ENCODE data around the gene AMPD2.

DNA sequence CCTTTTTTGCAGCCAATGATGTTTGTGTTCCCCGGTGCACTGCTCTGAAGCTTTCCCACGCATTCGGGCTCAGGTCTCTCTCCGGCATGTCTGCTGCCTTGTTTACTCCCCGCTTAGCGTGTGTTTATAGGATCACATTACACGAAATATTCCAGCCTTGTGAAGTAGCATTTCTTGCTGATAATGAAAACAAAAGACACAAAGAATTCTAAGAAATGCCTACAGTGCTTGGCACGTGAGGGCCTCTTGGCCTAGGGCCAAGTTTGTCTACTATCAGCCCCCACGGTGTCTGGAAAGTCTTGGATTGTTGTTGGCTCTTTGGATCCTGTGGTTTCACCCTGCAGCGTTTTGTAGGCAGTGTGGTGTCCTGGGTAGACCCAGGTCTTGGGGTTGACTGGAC, 25.0 kb downstream of the AMPD2 start:
- no peak for TF ChIP-seq POLR2A (IDR thresholded peaks at IDR 0.05; ENCODE audit: low read depth, low read length)
- no peak for TF ChIP-seq POU2F2 (IDR thresholded peaks at IDR 0.05; ENCODE audit: low read depth, low read length)
- no peak for TF ChIP-seq SPI1 (IDR thresholded peaks at IDR 0.05; ENCODE audit: low read depth, low read length)
